ENCODE measurements around the gene KCNG4.
"Not testable (repeated sequence)": the region's sequence is repeated elsewhere in the genome, so short reads cannot be mapped to it uniquely, and the experiment has no call there.

Gene KCNG4

GRCh38 chr16:84204551-84204950 is 35.3 kb downstream of the KCNG4 start:
- DNase-seq = not testable (repeated sequence)

- DNase-seq = no peak
These were observed 40.0 kb downstream of the KCNG4 start for GRCh38 chr16:84199861-84200260.

- DNase-seq = no peak
These were observed 40.7 kb downstream of the KCNG4 start for GRCh38 chr16:84199097-84199496.

GRCh38 chr16:84198401-84198800 is 41.4 kb downstream of the KCNG4 start:
- DNase-seq = no peak

- no peak for DNase-seq
These were observed 42.2 kb downstream of the KCNG4 start for GRCh38 chr16:84197466-84198128.

- DNase-seq = no peak
These were observed 43.0 kb downstream of the KCNG4 start for GRCh38 chr16:84196727-84197394.

- DNase-seq = no peak
These were observed 43.7 kb downstream of the KCNG4 start for GRCh38 chr16:84196101-84196500.

- no peak for DNase-seq
These were observed 44.4 kb downstream of the KCNG4 start for GRCh38 chr16:84195201-84196093.

GRCh38 chr16:84194470-84195200 is 45.2 kb downstream of the KCNG4 start:
- no peak for DNase-seq

GRCh38 chr16:84194018-84194417 is 45.8 kb downstream of the KCNG4 start:
- DNase-seq = no peak

GRCh38 chr16:84193480-84193879 is 46.3 kb downstream of the KCNG4 start:
- DNase-seq = no peak

GRCh38 chr16:84191466-84191865 is 48.3 kb downstream of the KCNG4 start:
- DNase-seq = no peak

GRCh38 chr16:84190731-84191388 is 49.0 kb downstream of the KCNG4 start, which contains the start of gene ADAD2:
Gene ADAD2 (plus strand): TSS chr16:84191157. CDS start chr16:84191231, 74 bp downstream.
- no peak for DNase-seq

- peak; percentile 82 for DNase-seq
These were observed 53.0 kb downstream of the KCNG4 start, which contains the start of gene TAF1C for GRCh38 chr16:84186685-84187437. Gene TAF1C (minus strand): TSS chr16:84187057. CDS start chr16:84184988, 2,069 bp downstream.

- DNase-seq = no peak
These were observed 55.0 kb downstream of the KCNG4 start for GRCh38 chr16:84184775-84185174.

- peak; percentile 11 for DNase-seq
These were observed 55.8 kb downstream of the KCNG4 start for GRCh38 chr16:84183911-84184591.

- DNase-seq = no peak
These were observed 56.3 kb downstream of the KCNG4 start for GRCh38 chr16:84183572-84183875.

GRCh38 chr16:84182680-84183571 is 56.9 kb downstream of the KCNG4 start:
- no peak for DNase-seq

- DNase-seq = no peak
These were observed 57.7 kb downstream of the KCNG4 start for GRCh38 chr16:84182104-84182503.

Measured in NCI-H1694 treated with DMSO at 0.1 percent for 48 hours (cell line).